Skeletal muscle tissue (tissue), 4 donors: ENCODE measurements around the gene TMEM63C. TPM values are rescaled to one million over a fixed set of nuclear protein-coding genes. Genes with fewer than 3 reads are reported as not detected.
"Not testable (repeated sequence)": the region's sequence is repeated elsewhere in the genome, so short reads cannot be mapped to it uniquely, and the experiment has no call there.

Source experiments
- H3K27ac ChIP-seq: one replicate; pipeline ENCODE4 v1.7.0; 2013; ENCODE audit warnings: mild to moderate bottlenecking, low read depth, low read length, inconsistent platforms
- H3K27me3 ChIP-seq, 3 donors: one replicate each; pipeline ENCODE4 v1.7.0; 2013; ENCODE audit warnings: low read length in 3 of 3; ENCODE audit not compliant: control insufficient read depth in 3 of 3, insufficient read depth in 3 of 3
- H3K36me3 ChIP-seq, 3 donors: one replicate each; pipeline ENCODE4 v1.7.0; 2013; ENCODE audit warnings: low read length in 3 of 3; ENCODE audit not compliant: control insufficient read depth in 3 of 3, insufficient read depth in 3 of 3
- H3K4me1 ChIP-seq, 3 donors: one replicate each; pipeline ENCODE4 v1.7.0; 2013; ENCODE audit warnings: low read length in 3 of 3, mild to moderate bottlenecking in 3 of 3; ENCODE audit not compliant: control insufficient read depth in 3 of 3, insufficient read depth in 3 of 3
- H3K4me3 ChIP-seq, 3 donors: one replicate each; pipeline ENCODE4 v1.7.0; 2013; ENCODE audit warnings: low read length in 3 of 3
- H3K9ac ChIP-seq, 3 donors: one replicate each; pipeline ENCODE4 v1.7.0; 2013; ENCODE audit warnings: low read length in 3 of 3, mild to moderate bottlenecking in 3 of 3, moderate library complexity in 2 of 3, low read depth in 1 of 3
- H3K9me3 ChIP-seq, 3 donors: one replicate each; pipeline ENCODE4 v1.7.0; 2013; ENCODE audit warnings: low read length in 3 of 3; ENCODE audit not compliant: control insufficient read depth in 3 of 3
- total RNA-seq: library from RNA; depleted of rRNA; stranded (reverse); fragments of >200 nt; gene quantifications from one replicate; pipeline ENCODE4 v1.2.3, GENCODE V29; 2014
- donor health status: Osteomylitis.

TMEM63C gene
- total RNA-seq, 1 donor from 2014 or later: 3.1 TPM

- no peak overlapping the region for H3K4me3 ChIP-seq
- no peaks in the 10 kb centered on the region for H3K9me3 ChIP-seq
- H3K9ac ChIP-seq: no peak overlapping the region
- no peaks in the 10 kb centered on the region for H3K36me3 ChIP-seq
- no peak overlapping the region for H3K27ac ChIP-seq
- H3K4me1 ChIP-seq: peaks cover 10 to 25% (median 20%) of the 10 kb centered on the region in 3 donors
- peaks cover 3 to 6% (median 4%) of the 10 kb centered on the region in 3 donors for H3K27me3 ChIP-seq
Measured at GRCh38 chr14:77155083-77155482, 26.5 kb upstream of the TMEM63C start.

GRCh38 chr14:77157740-77158139 is 23.9 kb upstream of the TMEM63C start:
- Histone ChIP-seq H3K9me3 (no peaks in the 10 kb centered on the region), H3K36me3 (no peaks in the 10 kb centered on the region), H3K27me3 (peaks cover 3 to 6% (median 4%) of the 10 kb centered on the region in 3 donors), H3K4me1 (peaks cover 10 to 25% (median 20%) of the 10 kb centered on the region in 3 donors), H3K27ac (peak overlapping the region; percentile 33), H3K4me3 (peak overlapping the region in 2 of 3 donors; percentile 51 to 56), H3K9ac (peak overlapping the region in 1 of 3 donors; percentile 45)

DNA sequence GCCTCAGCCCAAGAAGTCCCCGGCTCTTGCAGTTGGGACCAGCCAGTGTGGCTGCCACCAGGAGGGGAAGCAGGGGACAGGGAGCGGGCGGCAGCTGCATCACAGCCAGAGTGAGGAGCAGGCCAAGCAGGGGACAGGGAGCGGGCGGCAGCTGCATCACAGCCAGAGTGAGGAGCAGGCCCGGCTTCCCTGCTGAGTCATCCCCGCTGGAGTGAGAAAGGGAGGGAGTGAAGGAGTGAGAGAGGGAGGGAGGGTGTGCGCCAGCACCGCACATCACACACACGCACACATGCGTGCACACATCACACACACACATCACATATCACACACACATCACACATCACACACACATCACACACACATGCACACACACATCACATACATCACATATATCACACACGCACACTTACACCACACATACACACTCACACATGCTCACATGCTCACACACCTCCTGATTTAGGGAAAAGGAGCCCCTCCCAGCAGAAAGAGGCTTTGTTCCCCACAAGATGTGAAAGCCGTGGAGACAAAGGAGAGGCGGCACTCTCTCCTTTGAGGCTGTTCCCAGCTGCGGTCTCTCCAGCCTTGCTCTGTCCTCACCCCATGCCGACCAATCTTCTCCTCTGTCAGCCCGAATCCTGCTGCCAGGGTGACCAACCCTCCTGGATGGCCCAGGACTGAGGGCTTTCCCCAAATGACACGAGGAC is 23.3 kb upstream of the TMEM63C start:
- Histone ChIP-seq H3K9ac (peak overlapping the region in 1 of 3 donors; percentile 45), H3K36me3 (no peaks in the 10 kb centered on the region), H3K4me3 (peak overlapping the region in 2 of 3 donors; percentile 51 to 56), H3K9me3 (no peaks in the 10 kb centered on the region), H3K4me1 (peaks cover 10 to 25% (median 20%) of the 10 kb centered on the region in 3 donors), H3K27ac (peak overlapping the region; percentile 33), H3K27me3 (peaks cover 3 to 6% (median 4%) of the 10 kb centered on the region in 3 donors)

DNA sequence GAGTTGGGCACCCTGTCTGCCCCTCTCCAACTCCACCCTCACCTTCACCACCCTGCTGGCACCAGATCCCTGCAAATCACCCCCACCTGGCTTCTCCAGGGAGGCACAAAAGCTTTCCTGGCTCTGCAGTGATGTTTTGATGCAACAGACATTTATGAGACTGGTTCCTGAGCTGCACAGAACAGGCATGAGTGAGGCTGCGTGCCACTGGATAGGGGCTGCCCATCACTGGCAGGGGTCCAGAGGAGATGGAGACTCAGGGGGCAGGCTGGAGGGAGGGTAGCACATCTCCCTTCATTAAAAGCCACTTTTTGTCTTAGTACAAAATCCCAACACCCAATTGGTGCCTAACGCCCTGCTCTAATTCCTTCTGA is 22.7 kb upstream of the TMEM63C start:
- Histone ChIP-seq H3K4me3 (peak overlapping the region in 1 of 3 donors; percentile 51), H3K9ac (no peak overlapping the region), H3K36me3 (no peaks in the 10 kb centered on the region), H3K4me1 (peaks cover 10 to 25% (median 20%) of the 10 kb centered on the region in 3 donors), H3K27ac (peak overlapping the region; percentile 33), H3K9me3 (no peaks in the 10 kb centered on the region), H3K27me3 (peaks cover 3 to 6% (median 4%) of the 10 kb centered on the region in 3 donors)

- H3K9ac ChIP-seq: no peak overlapping the region
- H3K4me3 ChIP-seq: no peak overlapping the region
- H3K36me3 ChIP-seq: no peaks in the 10 kb centered on the region
- H3K27me3 ChIP-seq: peaks cover 0 to 6% (median 3%) of the 10 kb centered on the region in 3 donors
- peaks cover 10 to 16% (median 14%) of the 10 kb centered on the region in 3 donors for H3K4me1 ChIP-seq
- no peaks in the 10 kb centered on the region for H3K9me3 ChIP-seq
- no peak overlapping the region for H3K27ac ChIP-seq
Measured at GRCh38 chr14:77161011-77161410, 20.6 kb upstream of the TMEM63C start.

DNA sequence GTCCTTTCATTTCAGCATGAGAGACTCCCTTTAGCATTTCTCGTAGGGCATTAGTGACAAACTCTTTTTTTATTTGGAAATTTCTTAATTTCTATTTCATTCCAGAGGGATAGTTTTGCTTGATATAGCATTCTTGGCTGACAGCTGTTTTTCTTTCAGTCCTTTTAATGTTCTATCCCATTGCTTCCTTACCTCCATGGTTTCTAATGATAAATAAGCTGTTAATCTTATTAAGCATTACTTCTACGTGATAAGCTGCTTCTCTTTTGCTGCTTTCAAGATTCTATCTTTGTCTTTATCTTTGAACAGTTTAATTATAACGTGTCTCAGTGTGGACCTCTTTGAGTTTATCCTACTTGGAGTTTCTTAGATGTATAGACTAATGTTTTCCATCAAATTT is 11.6 kb upstream of the TMEM63C start:
- no peak overlapping the region for H3K4me3 ChIP-seq
- no peaks in the 10 kb centered on the region for H3K36me3 ChIP-seq
- peaks cover 0 to 5% (median 0%) of the 10 kb centered on the region in 3 donors for H3K27me3 ChIP-seq
- H3K27ac ChIP-seq: no peak overlapping the region
- H3K9ac ChIP-seq: no peak overlapping the region
- H3K4me1 ChIP-seq: no peaks in the 10 kb centered on the region
- peaks cover 0 to 3% (median 2%) of the 10 kb centered on the region in 3 donors for H3K9me3 ChIP-seq

GRCh38 chr14:77172916-77173315 is 8.7 kb upstream of the TMEM63C start:
- Histone ChIP-seq H3K9me3 (peaks cover 0 to 3% (median 2%) of the 10 kb centered on the region in 3 donors), H3K36me3 (no peaks in the 10 kb centered on the region), H3K4me1 (no peaks in the 10 kb centered on the region), H3K9ac (no peak overlapping the region), H3K4me3 (no peak overlapping the region), H3K27me3 (peaks cover 0 to 11% (median 0%) of the 10 kb centered on the region in 3 donors), H3K27ac (no peak overlapping the region)

DNA sequence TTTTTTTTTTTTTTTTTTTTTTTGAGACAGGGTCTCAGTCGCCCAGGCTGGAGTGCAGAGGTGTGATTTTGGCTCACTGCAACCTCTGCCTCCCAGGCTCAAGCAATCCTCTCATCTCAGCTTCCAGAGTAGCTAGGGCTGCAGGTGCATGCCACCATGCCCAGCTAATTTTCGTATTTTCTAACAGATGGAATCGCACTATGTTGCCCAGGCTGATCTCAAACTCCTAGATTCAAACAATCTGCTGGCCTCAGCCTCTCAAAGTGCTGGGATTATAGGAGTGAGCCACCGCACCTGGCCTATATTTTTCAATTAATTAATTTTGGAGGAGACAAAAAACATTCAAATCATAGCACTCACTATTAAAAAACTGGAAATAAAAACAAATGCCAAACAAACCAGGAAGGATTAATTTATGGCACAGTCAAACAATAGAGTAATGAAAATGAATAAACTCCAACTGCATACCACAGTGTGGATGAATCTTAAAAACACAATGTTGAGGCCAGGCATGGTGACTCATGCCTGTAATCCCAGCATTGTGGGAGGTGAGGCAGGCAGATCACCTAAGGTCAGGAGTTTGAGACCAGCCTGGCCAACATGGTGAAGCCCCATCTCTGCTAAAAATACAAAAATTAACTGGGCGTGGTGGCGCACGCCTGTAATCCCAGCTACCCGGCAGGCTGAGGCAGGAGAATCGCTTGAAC is 7.5 kb upstream of the TMEM63C start:
- not testable (repeated sequence) for H3K9ac ChIP-seq, H3K4me1 ChIP-seq, H3K27ac ChIP-seq, H3K9me3 ChIP-seq, H3K4me3 ChIP-seq, H3K36me3 ChIP-seq
- peaks cover 0 to 16% (median 0%) of the 10 kb centered on the region in 3 donors for H3K27me3 ChIP-seq

GRCh38 chr14:77175843-77176242 is 5.8 kb upstream of the TMEM63C start:
- H3K27ac ChIP-seq: no peak overlapping the region
- H3K4me3 ChIP-seq: no peak overlapping the region
- no peaks in the 10 kb centered on the region for H3K36me3 ChIP-seq
- H3K9ac ChIP-seq: no peak overlapping the region
- H3K27me3 ChIP-seq: peaks cover 7 to 22% (median 8%) of the 10 kb centered on the region in 3 donors
- H3K9me3 ChIP-seq: peaks cover 0 to 3% (median 0%) of the 10 kb centered on the region in 3 donors
- no peaks in the 10 kb centered on the region for H3K4me1 ChIP-seq

DNA sequence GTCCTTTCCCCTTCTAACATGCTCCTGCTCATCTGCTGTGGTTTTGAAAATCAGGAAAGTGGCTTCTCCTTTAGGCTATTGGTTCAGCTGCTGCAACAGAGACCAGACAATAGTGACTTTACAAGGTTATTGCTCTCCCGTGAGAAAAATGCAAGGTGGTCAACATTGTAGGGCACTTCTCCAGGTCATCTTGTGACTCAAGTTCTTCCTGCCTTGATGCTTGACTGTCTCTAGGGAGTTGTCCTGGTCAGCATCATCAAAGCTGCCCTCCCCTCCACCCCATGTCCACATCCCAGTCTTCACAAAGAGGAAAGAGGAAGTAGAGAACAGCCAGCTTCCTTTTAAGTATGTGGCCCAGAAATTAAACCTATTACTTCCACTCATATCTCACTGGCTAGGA is 3.9 kb upstream of the TMEM63C start:
- Histone ChIP-seq H3K36me3 (no peaks in the 10 kb centered on the region), H3K27ac (no peak overlapping the region), H3K9ac (no peak overlapping the region), H3K4me1 (peaks cover 0 to 7% (median 5%) of the 10 kb centered on the region in 3 donors), H3K9me3 (no peaks in the 10 kb centered on the region), H3K27me3 (peaks cover 25 to 35% (median 26%) of the 10 kb centered on the region in 3 donors), H3K4me3 (no peak overlapping the region)
